ENCODE results near the gene CPT1B. TPM values are rescaled to one million over a fixed set of nuclear protein-coding genes. Genes with fewer than 3 reads are reported as not detected.
"Not testable (repeated sequence)": the region's sequence is repeated elsewhere in the genome, so short reads cannot be mapped to it uniquely, and the experiment has no call there.

CPT1B gene
- total RNA-seq, 2 experiments from 2014 or later = 59.1 to 68.3 TPM

DNA sequence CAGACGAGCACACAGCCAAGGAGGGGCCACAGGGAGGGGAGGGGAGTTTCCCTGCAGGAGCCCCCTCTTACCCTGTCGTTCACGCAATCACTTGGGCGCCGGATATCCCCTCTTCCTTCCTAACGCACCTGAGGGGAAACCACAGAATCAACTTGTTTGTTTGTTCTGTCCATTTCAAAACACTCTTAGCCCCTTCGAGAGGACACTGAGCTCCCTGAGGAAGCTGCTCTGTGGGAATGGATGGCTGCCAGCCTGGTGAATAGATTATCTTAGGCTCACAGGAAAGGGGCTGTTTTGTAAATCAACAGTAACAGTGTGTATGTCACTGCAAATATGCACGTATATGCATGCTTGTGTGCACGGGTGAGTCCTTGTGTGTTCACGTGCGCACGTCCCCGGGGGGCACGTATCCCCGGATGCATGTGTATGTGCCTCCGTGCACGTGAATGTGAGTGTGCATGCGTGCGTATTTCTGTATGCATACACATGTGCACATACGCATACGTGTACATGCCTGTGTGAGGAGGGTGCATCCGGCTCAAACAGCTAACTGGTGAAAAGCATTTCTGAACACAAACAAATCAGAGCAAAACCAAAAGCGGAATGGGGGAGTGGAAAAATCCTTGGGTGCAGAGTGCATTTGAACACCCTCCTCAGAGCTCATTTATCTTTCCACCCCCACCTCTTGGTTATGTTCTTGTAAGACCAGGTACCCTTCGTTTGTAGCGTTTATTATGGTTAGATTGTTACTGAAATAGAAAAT lies 42.5 kb upstream of the CPT1B start:
- peak; percentile 66 for ATAC-seq (ENCODE audit: poor library complexity)
- intact Hi-C loops (cut with DNase I, micrococcal nuclease) = loop anchor here (1.0 to 5.0 kb wide), 14 partner anchors 20 to 782 kb away; partner anchors contain the start of genes CHKB (in 2 of the 2), SCO2 (in 2 of the 2), KLHDC7B (in 1 of the 2) and LMF2 (in 1 of the 2)
- ChIA-PET CTCF (interaction anchor here (0.6 to 3.8 kb wide), 27 partner anchors 12 to 477 kb away, joined by 3 to 35 read pairs (median 4); partner anchors contain the start of genes LMF2, NCAPH2, SCO2 and SYCE3), POLR2A (interaction anchor here (0.6 to 3.4 kb wide), 51 partner anchors 9 to 765 kb away, joined by 3 to 152 read pairs (median 5); partner anchors contain the start of genes CHKB, CPT1B, HDAC10 and KLHDC7B)
- Histone ChIP-seq H3K27ac (ENCODE audit: low read depth in 1 of 2, low read length in 2 of 2) (peak overlapping the region; percentile 85 to 92), H3K9me3 (ENCODE audit: control insufficient read depth in 1 of 2, insufficient read depth in 1 of 2, low read length in 2 of 2) (no peaks in the 10 kb centered on the region), H3K36me3 (ENCODE audit: insufficient read depth, low read length) (peaks cover 8% of the 10 kb centered on the region), H3K4me1 (ENCODE audit: insufficient read depth, low read length) (peaks cover 36% of the 10 kb centered on the region), H3K4me3 (ENCODE audit: low read length) (peak overlapping the region; percentile 53), H3K27me3 (ENCODE audit: control insufficient read depth in 1 of 2, insufficient read depth in 2 of 2, low read length in 2 of 2) (no peaks in the 10 kb centered on the region)
- peaks cover 35% of the 10 kb centered on the region for H3K4me1 Mint-ChIP-seq (ENCODE audit: low read depth)
- DNase-seq = peak; percentile 39 to 95 (median 64)
- H3K27me3 Mint-ChIP-seq = no peaks in the 10 kb centered on the region
- no peaks in the 10 kb centered on the region for H3K9me3 Mint-ChIP-seq
- peaks cover 27% of the 10 kb centered on the region for H3K36me3 Mint-ChIP-seq (ENCODE audit: low read depth)
- peak overlapping the region; percentile 90 for H3K4me3 Mint-ChIP-seq
- H3K27ac Mint-ChIP-seq = peak overlapping the region; percentile 98
- TF ChIP-seq, protein P1, sequence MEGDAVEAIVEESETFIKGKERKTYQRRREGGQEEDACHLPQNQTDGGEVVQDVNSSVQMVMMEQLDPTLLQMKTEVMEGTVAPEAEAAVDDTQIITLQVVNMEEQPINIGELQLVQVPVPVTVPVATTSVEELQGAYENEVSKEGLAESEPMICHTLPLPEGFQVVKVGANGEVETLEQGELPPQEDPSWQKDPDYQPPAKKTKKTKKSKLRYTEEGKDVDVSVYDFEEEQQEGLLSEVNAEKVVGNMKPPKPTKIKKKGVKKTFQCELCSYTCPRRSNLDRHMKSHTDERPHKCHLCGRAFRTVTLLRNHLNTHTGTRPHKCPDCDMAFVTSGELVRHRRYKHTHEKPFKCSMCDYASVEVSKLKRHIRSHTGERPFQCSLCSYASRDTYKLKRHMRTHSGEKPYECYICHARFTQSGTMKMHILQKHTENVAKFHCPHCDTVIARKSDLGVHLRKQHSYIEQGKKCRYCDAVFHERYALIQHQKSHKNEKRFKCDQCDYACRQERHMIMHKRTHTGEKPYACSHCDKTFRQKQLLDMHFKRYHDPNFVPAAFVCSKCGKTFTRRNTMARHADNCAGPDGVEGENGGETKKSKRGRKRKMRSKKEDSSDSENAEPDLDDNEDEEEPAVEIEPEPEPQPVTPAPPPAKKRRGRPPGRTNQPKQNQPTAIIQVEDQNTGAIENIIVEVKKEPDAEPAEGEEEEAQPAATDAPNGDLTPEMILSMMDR (IDR thresholded peaks at IDR 0.05) = peak; percentile 79

DNA sequence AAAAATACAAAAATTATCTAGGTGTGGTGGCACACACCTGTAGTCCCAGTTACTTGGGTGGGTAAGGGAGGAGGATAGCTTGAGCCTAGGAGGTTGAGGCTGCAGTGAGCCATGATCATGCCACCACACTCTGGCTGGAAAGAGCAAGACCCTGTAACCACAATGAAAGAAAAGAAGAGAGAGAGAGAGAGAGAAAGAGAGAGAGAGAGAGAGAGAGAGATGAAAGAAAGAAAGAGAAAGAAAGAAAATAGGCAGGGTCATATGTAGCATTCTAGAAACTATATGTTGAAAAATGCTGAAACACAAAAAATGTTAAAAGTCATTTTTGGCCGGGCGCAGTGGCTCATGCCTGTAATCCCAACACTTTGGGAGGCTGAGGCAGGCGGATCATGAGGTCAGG lies 36.1 kb upstream of the CPT1B start:
- H3K9me3 ChIP-seq (ENCODE audit: control insufficient read depth in 1 of 2, insufficient read depth in 1 of 2, low read length in 2 of 2); H3K4me3 Mint-ChIP-seq; H3K36me3 Mint-ChIP-seq (ENCODE audit: low read depth); H3K9me3 Mint-ChIP-seq; H3K36me3 ChIP-seq (ENCODE audit: insufficient read depth, low read length); H3K27me3 ChIP-seq (ENCODE audit: control insufficient read depth in 1 of 2, insufficient read depth in 2 of 2, low read length in 2 of 2); ATAC-seq (ENCODE audit: poor library complexity); H3K4me1 ChIP-seq (ENCODE audit: insufficient read depth, low read length); H3K27ac Mint-ChIP-seq; CTCF ChIA-PET; H3K27ac ChIP-seq (ENCODE audit: low read depth in 1 of 2, low read length in 2 of 2); H3K4me1 Mint-ChIP-seq (ENCODE audit: low read depth); H3K4me3 ChIP-seq (ENCODE audit: low read length); POLR2A ChIA-PET; DNase-seq: not testable (repeated sequence)
- peaks cover 20% of the 10 kb centered on the region for H3K27me3 Mint-ChIP-seq
- intact Hi-C loops (cut with DNase I, micrococcal nuclease) = loop anchor here in 1 of 2 experiments (10.0 kb wide), 1 partner anchor 339 kb away; the partner anchor contains the start of gene MAPK11

DNA sequence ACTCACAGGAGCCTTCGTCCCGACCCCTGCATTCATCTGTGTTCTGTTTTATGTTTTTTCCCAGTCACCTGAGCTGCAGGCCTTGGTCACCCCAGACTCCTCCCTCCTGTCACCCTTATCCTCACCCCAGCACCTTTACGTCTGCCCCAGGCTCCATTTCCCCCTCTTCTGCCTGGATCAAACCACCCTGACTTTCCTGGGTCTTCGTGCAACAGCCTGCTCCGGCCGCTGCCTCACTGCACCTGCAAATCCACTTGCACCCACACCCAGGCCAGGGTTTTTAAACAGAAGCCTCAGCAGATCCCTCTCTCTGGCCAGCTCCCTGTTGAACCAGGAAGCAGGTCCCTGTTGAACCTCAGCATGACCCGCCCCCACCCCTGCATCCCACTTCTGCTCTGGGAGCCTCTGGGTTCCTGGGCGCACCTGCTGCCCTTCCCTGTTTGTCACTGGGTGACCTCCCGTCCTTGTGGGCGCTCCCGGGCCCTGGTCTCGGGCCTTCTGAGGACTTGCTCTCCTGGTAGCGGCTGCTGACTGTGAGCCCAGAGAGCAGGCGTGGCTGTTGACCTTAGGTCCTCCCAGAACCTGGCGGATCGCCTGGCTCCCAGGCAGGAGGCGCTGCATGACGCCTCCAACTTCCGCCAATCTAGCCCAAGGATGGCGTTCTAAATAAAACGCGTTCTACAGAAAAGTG lies 35.2 kb upstream of the CPT1B start:
- Mint-ChIP-seq H3K27ac (no peak overlapping the region), H3K4me3 (no peak overlapping the region), H3K9me3 (no peaks in the 10 kb centered on the region), H3K27me3 (peaks cover 23% of the 10 kb centered on the region), H3K4me1 (ENCODE audit: low read depth) (no peaks in the 10 kb centered on the region), H3K36me3 (ENCODE audit: low read depth) (no peaks in the 10 kb centered on the region)
- no peaks in the 10 kb centered on the region for H3K9me3 ChIP-seq (ENCODE audit: control insufficient read depth in 1 of 2, insufficient read depth in 1 of 2, low read length in 2 of 2)
- H3K36me3 ChIP-seq (ENCODE audit: insufficient read depth, low read length) = no peaks in the 10 kb centered on the region
- TF ChIP-seq, protein P1 (IDR thresholded peaks at IDR 0.05) = no peak
- peaks cover 0 to 5% of the 10 kb centered on the region in 2 experiments for H3K27me3 ChIP-seq (ENCODE audit: control insufficient read depth in 1 of 2, insufficient read depth in 2 of 2, low read length in 2 of 2)
- intact Hi-C loops (cut with DNase I, micrococcal nuclease) = loop anchor here in 1 of 2 experiments (10.0 kb wide), 1 partner anchor 339 kb away; the partner anchor contains the start of gene MAPK11
- ATAC-seq (ENCODE audit: poor library complexity) (no peak), DNase-seq (no peak)
- H3K27ac ChIP-seq (ENCODE audit: low read depth in 1 of 2, low read length in 2 of 2) = no peak overlapping the region
- H3K4me1 ChIP-seq (ENCODE audit: insufficient read depth, low read length) = peaks cover 4% of the 10 kb centered on the region
- ChIA-PET POLR2A (no interaction called here), CTCF (interaction anchor here (1.2 kb wide), 1 partner anchor 88 kb away, joined by 4 read pairs; the partner anchor contains the start of gene SCO2)
- H3K4me3 ChIP-seq (ENCODE audit: low read length) = no peak overlapping the region

All from CD4-positive, alpha-beta T cell (primary cell).